HG02588 (cell line): ENCODE measurements around the gene MPP3.

Experiments
- ATAC-seq: cut with Tn5 transposase; IDR thresholded peaks from one replicate; pipeline ENCODE4 v1.9.1; 2021; ENCODE audit warnings: mild to moderate bottlenecking, moderate library complexity; ENCODE audit not compliant: unreplicated experiment

Gene MPP3

DNA sequence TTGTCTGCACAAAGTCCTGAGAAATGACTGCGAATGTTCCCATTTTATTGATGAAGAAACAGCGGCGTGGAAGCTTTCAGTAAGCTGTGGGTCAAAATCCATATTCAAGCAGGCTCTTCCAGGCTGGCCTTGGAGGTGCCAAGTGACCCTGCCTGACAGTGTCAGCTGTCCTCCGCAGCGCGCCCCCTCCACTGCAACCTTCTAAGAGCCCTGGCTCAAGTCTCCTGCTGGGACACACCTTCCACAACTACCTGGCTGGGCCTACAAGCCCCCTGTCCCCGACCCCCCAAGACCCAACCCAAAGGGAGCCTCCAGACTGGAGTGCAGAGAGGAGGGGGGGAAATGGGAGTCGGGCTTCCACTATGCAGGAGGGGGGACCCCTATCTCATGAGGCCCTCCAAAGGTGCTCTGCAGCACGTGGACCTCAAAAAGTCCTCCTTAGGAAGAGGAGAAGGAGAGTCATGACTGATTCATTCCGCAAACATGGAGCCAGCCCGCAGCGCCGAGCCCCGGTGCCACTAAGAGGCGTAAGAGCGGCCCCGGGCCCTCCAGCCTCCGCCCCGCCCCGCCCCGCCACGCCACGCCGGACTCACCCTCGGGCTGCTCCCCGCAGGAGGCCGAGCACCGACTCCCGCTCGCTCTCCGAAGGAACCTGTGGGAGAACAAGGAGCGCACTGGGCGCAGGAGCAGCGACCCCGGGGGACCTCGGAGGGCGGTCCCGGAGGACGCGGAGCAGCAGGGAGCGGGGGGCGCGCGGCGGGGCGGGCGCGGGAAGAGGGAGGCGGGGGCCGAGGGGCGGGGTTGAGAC is 574 bp downstream of the MPP3 start:
- ATAC-seq: no peak

GRCh38 chr17:43831633-43832032 is 1.3 kb downstream of the MPP3 start:
- ATAC-seq: no peak

- no peak for ATAC-seq
These were observed 2.3 kb downstream of the MPP3 start for GRCh38 chr17:43830510-43831140.

DNA sequence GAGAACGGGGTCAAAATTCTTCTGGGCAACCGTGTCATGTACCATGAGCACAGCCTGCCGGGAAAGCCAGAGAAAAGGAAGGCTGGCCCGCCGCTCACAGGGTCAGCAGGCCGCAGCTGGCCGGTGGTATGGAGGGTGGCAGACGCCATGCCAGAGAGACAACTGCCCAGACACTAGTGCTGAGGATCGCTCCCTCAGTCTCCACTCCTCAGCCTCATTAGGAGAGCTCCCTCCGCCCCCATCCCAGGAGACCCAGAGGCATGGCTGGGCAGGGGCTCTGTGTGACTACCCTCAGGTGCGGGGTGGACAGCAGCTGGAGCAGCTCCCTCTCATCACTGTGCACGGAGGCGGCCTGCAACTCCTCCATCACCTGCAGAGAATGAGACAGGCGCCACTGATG is 3.2 kb downstream of the MPP3 start:
- no peak for ATAC-seq

GRCh38 chr17:43827596-43827995 is 5.3 kb downstream of the MPP3 start:
- no peak for ATAC-seq

- ATAC-seq: no peak
These were observed 6.7 kb downstream of the MPP3 start for GRCh38 chr17:43826206-43826605.

DNA sequence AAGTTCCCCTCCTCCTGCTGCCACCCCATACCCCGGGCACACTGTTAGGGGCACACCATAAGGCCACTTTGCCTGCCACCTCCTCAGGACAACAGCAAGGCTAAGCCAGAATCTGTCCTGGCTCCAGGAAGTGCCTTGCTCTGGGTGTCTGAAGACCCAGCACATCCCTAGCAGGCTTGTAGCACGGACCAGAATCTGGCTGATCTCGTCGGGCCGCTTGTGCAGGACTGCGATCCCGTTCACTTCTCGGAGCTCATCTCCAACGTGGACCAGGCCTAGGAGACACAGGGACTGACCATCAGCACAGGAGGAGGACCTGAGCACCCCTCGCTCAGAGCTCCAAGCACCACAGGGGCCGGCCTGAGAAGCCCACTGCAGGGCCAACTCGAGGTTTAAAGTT is 7.4 kb downstream of the MPP3 start:
- no peak for ATAC-seq

- ATAC-seq: no peak
These were observed 9.4 kb downstream of the MPP3 start for GRCh38 chr17:43823350-43824084.

GRCh38 chr17:43822570-43823190 is 10.3 kb downstream of the MPP3 start:
- ATAC-seq: no peak

DNA sequence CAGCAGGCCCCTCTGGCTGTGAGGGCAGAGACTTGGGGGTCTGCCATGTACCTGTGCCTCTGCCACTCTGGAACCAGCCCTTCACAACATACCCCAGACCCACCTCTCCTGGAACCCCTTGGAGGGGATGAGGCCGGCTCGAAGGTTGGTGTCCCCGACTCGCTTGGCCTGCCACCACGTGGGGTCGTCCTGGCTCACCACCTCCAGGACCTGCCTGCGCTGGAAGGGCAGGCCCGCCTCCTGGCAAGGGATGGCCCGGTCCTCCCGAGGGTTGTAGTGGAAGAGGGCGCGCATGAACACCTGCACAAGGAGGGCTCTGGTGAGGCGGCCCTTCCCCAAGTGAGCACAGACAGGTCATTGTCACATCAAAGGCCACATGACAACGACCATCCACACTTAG is 12.2 kb downstream of the MPP3 start:
- no peak for ATAC-seq

DNA sequence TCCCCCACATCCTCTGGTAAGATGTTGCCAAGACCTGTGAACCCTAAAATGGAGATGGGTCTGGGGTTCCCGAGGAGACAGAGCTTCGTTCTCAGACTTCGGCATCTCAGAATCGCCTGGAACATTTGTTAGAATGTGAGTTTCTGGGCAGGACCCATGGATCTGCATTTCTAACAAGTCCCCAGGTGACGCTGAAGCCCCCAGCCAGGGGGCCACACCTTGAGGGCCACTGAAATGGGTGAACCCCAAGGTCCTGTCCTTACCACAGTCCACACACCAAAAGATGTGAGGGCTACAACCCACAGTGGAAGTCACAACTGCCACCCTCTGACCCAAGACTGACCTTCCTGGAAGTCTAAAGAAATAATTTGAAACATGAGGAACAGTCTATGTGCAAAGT is 14.0 kb downstream of the MPP3 start:
- ATAC-seq: no peak

GRCh38 chr17:43817826-43818225 is 15.1 kb downstream of the MPP3 start:
- ATAC-seq: no peak

DNA sequence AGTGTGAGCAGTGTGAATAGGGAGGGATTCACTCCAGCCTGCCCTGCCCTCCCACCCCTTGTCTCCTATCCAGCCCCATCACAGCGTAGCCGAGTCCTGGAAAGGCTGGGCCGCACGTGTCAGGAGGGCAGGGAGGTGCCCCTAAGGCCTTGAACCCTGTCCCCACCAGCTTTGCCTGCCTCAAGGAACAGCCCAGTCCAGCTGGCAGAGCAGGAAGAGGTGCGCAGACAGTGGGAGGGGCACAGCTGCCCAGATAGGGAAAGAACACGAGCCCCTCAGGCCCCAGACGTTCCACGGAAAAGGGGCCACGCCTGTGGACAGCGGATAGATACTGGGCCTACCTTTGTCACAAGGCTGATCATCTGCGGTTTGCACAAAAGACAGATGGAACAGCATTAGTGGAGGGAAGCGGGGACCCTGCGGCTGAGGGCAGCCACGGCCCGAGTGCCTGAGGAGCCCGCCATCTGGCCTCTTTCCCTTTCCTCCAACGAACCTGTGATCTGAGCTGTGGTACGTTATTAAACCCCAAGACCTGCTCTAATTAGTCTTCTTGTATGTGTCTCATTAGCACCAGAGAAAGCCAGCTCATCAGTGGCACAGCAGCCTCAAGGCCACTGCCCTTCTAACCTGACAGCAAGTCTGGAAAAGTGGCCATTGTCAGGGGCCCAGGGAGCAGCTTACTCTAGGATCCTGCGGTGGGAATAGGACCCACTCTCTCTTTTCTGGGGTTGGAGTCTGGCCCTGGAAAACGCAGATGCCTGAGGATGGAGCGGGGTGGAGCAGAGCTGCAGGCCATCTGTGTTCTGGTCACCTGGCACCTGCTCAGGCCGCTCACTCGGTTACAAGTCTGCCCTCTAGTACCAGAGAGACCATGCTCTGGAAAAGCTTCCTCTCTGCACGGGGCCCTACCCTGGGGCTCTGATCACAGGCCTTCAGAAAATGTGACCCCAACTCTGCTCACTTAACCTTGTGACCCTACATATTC is 16.3 kb downstream of the MPP3 start:
- ATAC-seq: no peak

GRCh38 chr17:43814714-43815113 is 18.2 kb downstream of the MPP3 start:
- no peak for ATAC-seq

DNA sequence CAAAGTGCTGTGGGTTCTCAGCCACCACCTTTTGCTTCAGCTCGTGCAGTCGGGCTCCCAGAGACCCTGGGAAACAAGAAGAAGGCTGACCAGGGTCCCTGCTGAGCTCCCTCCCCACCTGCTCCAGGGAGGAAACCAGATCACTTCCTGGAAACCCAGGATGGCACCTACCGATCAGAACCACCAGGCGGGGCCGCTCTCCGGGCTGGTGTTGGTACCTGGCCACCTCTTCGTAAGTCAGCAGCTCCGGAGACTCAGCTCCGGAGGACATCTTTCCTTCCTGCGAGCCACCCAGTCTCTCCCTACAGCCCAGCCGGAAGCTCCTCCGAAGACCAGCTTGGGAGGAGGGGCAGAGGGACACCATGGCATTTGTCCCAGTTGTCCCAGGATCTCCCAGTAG is 18.9 kb downstream of the MPP3 start:
- ATAC-seq: no peak

DNA sequence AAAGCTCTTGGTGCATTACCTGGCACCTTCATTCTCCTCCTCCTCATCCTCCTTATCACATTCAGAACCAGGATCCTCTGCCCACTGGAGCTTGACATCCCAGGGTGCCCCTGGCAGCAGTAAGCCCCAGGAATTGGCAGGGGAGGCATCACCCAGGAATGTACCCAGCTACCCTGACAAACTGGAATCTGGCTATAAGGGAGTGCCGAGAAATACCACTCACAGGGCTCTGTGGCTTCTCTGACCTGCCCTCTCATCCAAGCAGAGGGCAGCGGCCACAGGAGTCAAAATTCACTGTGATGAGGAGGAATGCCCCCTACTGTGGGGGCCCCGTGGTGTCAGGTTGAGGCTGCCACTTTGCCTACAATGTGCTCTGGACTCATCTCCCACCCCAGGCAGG is 19.6 kb downstream of the MPP3 start:
- ATAC-seq: no peak

GRCh38 chr17:43812396-43813265 is 20.3 kb downstream of the MPP3 start:
- no peak for ATAC-seq

GRCh38 chr17:43810823-43811222 is 22.1 kb downstream of the MPP3 start:
- ATAC-seq: no peak

GRCh38 chr17:43810226-43810715 is 22.7 kb downstream of the MPP3 start:
- ATAC-seq: no peak
